BE2C (cell line): ENCODE data around the gene PAIP2B.

Experiments
- DNase-seq: peaks from one replicate; pipeline ENCODE4 v3.0.0-alpha.2; 2020
- H3K27me3 ChIP-seq: fragments of 250-450 bp; sonication (Bioruptor Pico); 2 replicates; pipeline ENCODE4 v1.5.1; 2020; ENCODE audit warnings: mild to moderate bottlenecking
- H3K36me3 ChIP-seq: fragments of 250-450 bp; sonication (Bioruptor Pico); 2 replicates; pipeline ENCODE4 v1.5.1; 2020; ENCODE audit warnings: mild to moderate bottlenecking
- H3K4me1 ChIP-seq: fragments of 250-450 bp; sonication (Bioruptor Pico); 2 replicates; pipeline ENCODE4 v1.5.1; 2020
- H3K4me3 ChIP-seq: 2 replicates; pipeline ENCODE4 v1.5.1; 2011; ENCODE audit warnings: low read depth, low read length
- H3K9me3 ChIP-seq: fragments of 250-450 bp; sonication (Bioruptor Pico); 2 replicates; pipeline ENCODE4 v1.5.1; 2020
- CTCF ChIP-seq: IDR thresholded peaks from 2 replicates; pipeline ENCODE4 v1.5.1; 2012; ENCODE audit warnings: mild to moderate bottlenecking, low read depth, low read length

The PAIP2B gene

GRCh38 chr2:71154279-71154678, 72.6 kb downstream of the PAIP2B start:
- H3K4me3 ChIP-seq = no peak overlapping the region
- no peak for TF ChIP-seq CTCF
- no peaks in the 10 kb centered on the region for H3K36me3 ChIP-seq
- no peaks in the 10 kb centered on the region for H3K9me3 ChIP-seq
- no peaks in the 10 kb centered on the region for H3K4me1 ChIP-seq
- no peaks in the 10 kb centered on the region for H3K27me3 ChIP-seq
- no peak for DNase-seq

GRCh38 chr2:71153585-71154224, 73.2 kb downstream of the PAIP2B start:
- no peak for TF ChIP-seq CTCF
- no peaks in the 10 kb centered on the region for H3K36me3 ChIP-seq
- no peaks in the 10 kb centered on the region for H3K27me3 ChIP-seq
- H3K9me3 ChIP-seq = no peaks in the 10 kb centered on the region
- H3K4me3 ChIP-seq = no peak overlapping the region
- no peaks in the 10 kb centered on the region for H3K4me1 ChIP-seq
- DNase-seq = no peak

- H3K9me3 ChIP-seq = no peaks in the 10 kb centered on the region
- no peak for DNase-seq
- 0 out of 2 replicates have a peak, but pooled peaks cover 3% of the 10 kb centered on the region for H3K36me3 ChIP-seq
- TF ChIP-seq CTCF = no peak
- H3K27me3 ChIP-seq = no peaks in the 10 kb centered on the region
- H3K4me1 ChIP-seq = no peaks in the 10 kb centered on the region
- no peak overlapping the region for H3K4me3 ChIP-seq
These were observed 75.3 kb downstream of the PAIP2B start for GRCh38 chr2:71151620-71152019.

GRCh38 chr2:71150082-71150816, 76.7 kb downstream of the PAIP2B start:
- Histone ChIP-seq H3K9me3 (no peaks in the 10 kb centered on the region), H3K36me3 (peaks cover 9% of the 10 kb centered on the region), H3K27me3 (no peaks in the 10 kb centered on the region), H3K4me3 (no peak overlapping the region), H3K4me1 (no peaks in the 10 kb centered on the region)
- no peak for TF ChIP-seq CTCF
- DNase-seq = no peak

GRCh38 chr2:71148506-71149063, 78.3 kb downstream of the PAIP2B start:
- TF ChIP-seq CTCF = no peak
- Histone ChIP-seq H3K4me3 (no peak overlapping the region), H3K4me1 (no peaks in the 10 kb centered on the region), H3K36me3 (peaks cover 18% of the 10 kb centered on the region), H3K9me3 (no peaks in the 10 kb centered on the region), H3K27me3 (no peaks in the 10 kb centered on the region)
- DNase-seq = no peak

- no peaks in the 10 kb centered on the region for H3K27me3 ChIP-seq
- peaks cover 29% of the 10 kb centered on the region for H3K36me3 ChIP-seq
- H3K4me1 ChIP-seq = no peaks in the 10 kb centered on the region
- H3K9me3 ChIP-seq = no peaks in the 10 kb centered on the region
- H3K4me3 ChIP-seq = no peak overlapping the region
- no peak for DNase-seq
- TF ChIP-seq CTCF = no peak
These were observed 83.1 kb downstream of the PAIP2B start for GRCh38 chr2:71143782-71144181.
